H9 (cell line): Measurements from ENCODE around the gene PRSS8. TPM values are rescaled to one million over a fixed set of nuclear protein-coding genes. Genes with fewer than 3 reads are reported as not detected.

Source experiments
- DNase-seq: peaks from one replicate; pipeline ENCODE4 v3.0.0-alpha.2; 2017
- H2AFZ ChIP-seq: one replicate; pipeline ENCODE4 v1.6.1; 2013; ENCODE audit warnings: mild to moderate bottlenecking, low read length, control low read depth, moderate library complexity
- H2AK5ac ChIP-seq: 2 replicates; pipeline ENCODE4 v1.6.1; 2013; ENCODE audit warnings: low read length, control low read depth, mixed read lengths; ENCODE audit not compliant: insufficient read length
- H2BK120ac ChIP-seq: one replicate; pipeline ENCODE4 v1.6.1; 2013; ENCODE audit warnings: low read depth, mild to moderate bottlenecking, low read length, control low read depth, inconsistent platforms; ENCODE audit not compliant: poor library complexity, severe bottlenecking
- H2BK12ac ChIP-seq: 2 replicates; pipeline ENCODE4 v1.6.1; 2013; ENCODE audit warnings: low read length, control low read depth, mixed read lengths, low read depth; ENCODE audit not compliant: insufficient read length
- H2BK15ac ChIP-seq: 2 replicates; pipeline ENCODE4 v1.6.1; 2013; ENCODE audit warnings: low read depth, low read length, control low read depth
- H2BK20ac ChIP-seq: one replicate; pipeline ENCODE4 v1.6.1; 2013; ENCODE audit warnings: low read depth, mild to moderate bottlenecking, low read length, control low read depth, inconsistent platforms; ENCODE audit not compliant: poor library complexity, severe bottlenecking
- H2BK5ac ChIP-seq: 2 replicates; pipeline ENCODE4 v1.6.1; 2013; ENCODE audit warnings: low read length, control low read depth, mixed read lengths; ENCODE audit not compliant: insufficient read length
- H3K14ac ChIP-seq: 2 replicates; pipeline ENCODE4 v1.6.1; 2013; ENCODE audit warnings: low read length, control low read depth; ENCODE audit not compliant: insufficient read depth
- H3K18ac ChIP-seq: 2 replicates; pipeline ENCODE4 v1.6.1; 2013; ENCODE audit warnings: low read depth, mild to moderate bottlenecking, mixed read lengths, low read length, control low read depth; ENCODE audit not compliant: insufficient read length
- H3K23ac ChIP-seq: 2 replicates; pipeline ENCODE4 v1.6.1; 2013; ENCODE audit warnings: low read length, control low read depth, mixed read lengths, low read depth; ENCODE audit not compliant: insufficient read length
- H3K23me2 ChIP-seq: 2 replicates; pipeline ENCODE4 v1.6.1; 2013; ENCODE audit warnings: low read depth, mild to moderate bottlenecking, mixed read lengths, low read length, control low read depth; ENCODE audit not compliant: insufficient read length, poor library complexity, severe bottlenecking
- H3K27ac ChIP-seq: 2 replicates; pipeline ENCODE4 v1.5.1; 2013; ENCODE audit warnings: low read length, control low read depth, mixed read lengths, low read depth; ENCODE audit not compliant: insufficient read length
- H3K27me3 ChIP-seq: 2 replicates; pipeline ENCODE4 v1.6.1; 2013; ENCODE audit warnings: low read length, control low read depth, inconsistent platforms; ENCODE audit not compliant: insufficient read depth
- H3K4ac ChIP-seq: 2 replicates; pipeline ENCODE4 v1.6.1; 2013; ENCODE audit warnings: low read depth, mild to moderate bottlenecking, control low read depth, inconsistent platforms, low read length, moderate library complexity
- H3K4me1 ChIP-seq: 2 replicates; pipeline ENCODE4 v1.6.1; 2013; ENCODE audit warnings: low read length, control low read depth, inconsistent platforms; ENCODE audit not compliant: insufficient read depth
- H3K4me2 ChIP-seq: 2 replicates; pipeline ENCODE4 v1.6.1; 2013; ENCODE audit warnings: low read length, control low read depth, mixed read lengths; ENCODE audit not compliant: insufficient read length, insufficient read depth
- H3K56ac ChIP-seq: 2 replicates; pipeline ENCODE4 v1.6.1; 2013; ENCODE audit warnings: low read depth, mild to moderate bottlenecking, mixed read lengths, low read length, control low read depth; ENCODE audit not compliant: insufficient read length
- H3K79me1 ChIP-seq: 2 replicates; pipeline ENCODE4 v1.6.1; 2013; ENCODE audit warnings: low read depth, mild to moderate bottlenecking, moderate library complexity, low read length, control low read depth, inconsistent platforms; ENCODE audit not compliant: insufficient read depth, poor library complexity, severe bottlenecking
- H3K79me2 ChIP-seq: 2 replicates; pipeline ENCODE4 v1.6.1; 2013; ENCODE audit warnings: low read length, control low read depth, inconsistent platforms; ENCODE audit not compliant: insufficient read depth
- H3K9ac ChIP-seq: 2 replicates; pipeline ENCODE4 v1.6.1; 2013; ENCODE audit warnings: low read length, control low read depth, mixed read lengths; ENCODE audit not compliant: insufficient read length; ENCODE audit errors: extremely low read depth
- H3K9me3 ChIP-seq: one replicate; pipeline ENCODE4 v1.6.1; 2013; ENCODE audit warnings: low read depth, low read length, inconsistent platforms; ENCODE audit not compliant: control insufficient read depth
- H3T11ph ChIP-seq: one replicate; pipeline ENCODE4 v1.6.1; 2013; ENCODE audit warnings: mild to moderate bottlenecking, low read length, control low read depth, inconsistent platforms
- H4K20me1 ChIP-seq: one replicate; pipeline ENCODE4 v1.6.1; 2013; ENCODE audit not compliant: control insufficient read depth, insufficient read length, insufficient read depth
- H4K5ac ChIP-seq: 2 replicates; pipeline ENCODE4 v1.6.1; 2013; ENCODE audit warnings: low read depth, mild to moderate bottlenecking, mixed read lengths, low read length, control low read depth; ENCODE audit not compliant: insufficient read length
- H4K8ac ChIP-seq: replicated peaks from 2 replicates; pipeline ENCODE4 v1.6.1; 2013; ENCODE audit warnings: low read length, control low read depth, mixed read lengths, low read depth; ENCODE audit not compliant: insufficient read length
- H4K91ac ChIP-seq: 2 replicates; pipeline ENCODE4 v1.6.1; 2013; ENCODE audit warnings: low read depth, mild to moderate bottlenecking, moderate library complexity, mixed read lengths, low read length, control low read depth; ENCODE audit not compliant: insufficient read length
- H3K27ac Mint-ChIP-seq, 3 experiments: 2 replicates in 2 of 3; 3 replicates in 1 of 3; pipeline ENCODE4 v1.8.0; 2020 to 2021; ENCODE audit warnings: mixed read lengths in 3 of 3, mild to moderate bottlenecking in 1 of 3, moderate library complexity in 1 of 3
- H3K27me3 Mint-ChIP-seq: 2 replicates; pipeline ENCODE4 v1.8.0; 2021; ENCODE audit warnings: low read depth, mild to moderate bottlenecking, moderate library complexity, mixed read lengths
- H3K36me3 Mint-ChIP-seq, 3 experiments: 2 replicates in 2 of 3; 3 replicates in 1 of 3; pipeline ENCODE4 v1.8.0; 2020 to 2021; ENCODE audit warnings: low read depth in 3 of 3, mixed read lengths in 3 of 3; ENCODE audit not compliant: insufficient read depth in 1 of 3
- H3K4me1 Mint-ChIP-seq, 2 experiments: 2 replicates each; pipeline ENCODE4 v1.8.0; 2020; ENCODE audit warnings: mixed read lengths in 2 of 2
- H3K4me3 Mint-ChIP-seq, 2 experiments: 2 replicates in 1 of 2; 3 replicates in 1 of 2; pipeline ENCODE4 v1.8.0; 2020 to 2021; ENCODE audit warnings: mild to moderate bottlenecking in 2 of 2, mixed read lengths in 2 of 2, moderate library complexity in 1 of 2
- H3K9me3 Mint-ChIP-seq, 2 experiments: 2 replicates in 1 of 2; 3 replicates in 1 of 2; pipeline ENCODE4 v1.8.0; 2020; ENCODE audit warnings: mild to moderate bottlenecking in 2 of 2, mixed read lengths in 2 of 2, moderate library complexity in 1 of 2
- CTCF ChIP-seq: fragments of 200-600 bp; sonication (generic); conservative IDR thresholded peaks from 3 replicates; pipeline ENCODE4 v1.8.0; 2021; ENCODE audit warnings: antibody characterized with exemption, mild to moderate bottlenecking
- WGBS: extraction: QIAGEN DNeasy Blood & Tissue Kit; methylation state at CpG from one replicate; pipeline ENCODE4 v1.1.7; 2013; ENCODE audit warnings: missing lambda C conversion rate, low lambda C conversion rate, mixed read lengths; ENCODE audit not compliant: insufficient read length; ENCODE audit errors: extremely low coverage; 5-methylcytosine and 5-hydroxymethylcytosine counted together
- total RNA-seq: library from RNA; stranded (reverse); gene quantifications from 2 replicates; pipeline ENCODE4 v1.2.1, GENCODE V29; 2021

PRSS8 gene
- total RNA-seq, 1 experiment from 2014 or later, result 64.0 TPM

- no peak overlapping the region for H3K4me2 ChIP-seq
- no peak overlapping the region for H4K91ac ChIP-seq
Measured at GRCh38 chr16:31083556-31083955, 52.0 kb downstream of the PRSS8 start.

More at GRCh38 chr16:31083556-31083955, 52.0 kb downstream of the PRSS8 start:
- Histone ChIP-seq H3K9me3 (no peaks in the 10 kb centered on the region), H2BK12ac (no peak overlapping the region), H3K18ac (no peak overlapping the region), H3K14ac (no peak overlapping the region), H3K79me1 (no peaks in the 10 kb centered on the region), H3K27me3 (no peaks in the 10 kb centered on the region), H3T11ph (no peak overlapping the region), H4K5ac (no peak overlapping the region), H4K20me1 (peaks cover 4% of the 10 kb centered on the region), H2AK5ac (no peak overlapping the region), H4K8ac (no peak overlapping the region), H2BK15ac (no peak overlapping the region), H3K23me2 (no peaks in the 10 kb centered on the region), H2BK20ac (no peak overlapping the region), H3K56ac (no peak overlapping the region), H2BK5ac (no peak overlapping the region), H2AFZ (no peak overlapping the region), H3K4me1 (no peaks in the 10 kb centered on the region), H3K4ac (no peak overlapping the region), H3K27ac (no peak overlapping the region), H3K23ac (no peak overlapping the region), H3K9ac (no peak overlapping the region), H3K79me2 (no peaks in the 10 kb centered on the region), H2BK120ac (no peak overlapping the region)
- peak; percentile 31 for DNase-seq
- Mint-ChIP-seq H3K36me3 (peaks cover 16 to 39% (median 37%) of the 10 kb centered on the region in 3 experiments; a peak in 6 of 7 replicates), H3K9me3 (no peaks in the 10 kb centered on the region), H3K4me1 (peaks cover 0 to 3% of the 10 kb centered on the region in 2 experiments; a peak in 1 of 4 replicates), H3K27ac (no peak overlapping the region; a peak in 1 of 7 replicates), H3K4me3 (no peak overlapping the region; a peak in 1 of 5 replicates), H3K27me3 (no peaks in the 10 kb centered on the region)
- no peak for TF ChIP-seq CTCF
- no CpG with 5 or more reads among the region's 5 CpGs for WGBS
